NCI-H2171 treated with DMSO at 0.1 percent for 48 hours (cell line): ENCODE measurements around the gene CCDC171.
A peak's percentile ranks its signal among the peaks of the same experiment; 100 is the strongest.

Experiments used
- DNase-seq: peaks from one replicate; lab custom pipeline; 2025; lab: John Stamatoyannopoulos, UW

Gene CCDC171

DNA sequence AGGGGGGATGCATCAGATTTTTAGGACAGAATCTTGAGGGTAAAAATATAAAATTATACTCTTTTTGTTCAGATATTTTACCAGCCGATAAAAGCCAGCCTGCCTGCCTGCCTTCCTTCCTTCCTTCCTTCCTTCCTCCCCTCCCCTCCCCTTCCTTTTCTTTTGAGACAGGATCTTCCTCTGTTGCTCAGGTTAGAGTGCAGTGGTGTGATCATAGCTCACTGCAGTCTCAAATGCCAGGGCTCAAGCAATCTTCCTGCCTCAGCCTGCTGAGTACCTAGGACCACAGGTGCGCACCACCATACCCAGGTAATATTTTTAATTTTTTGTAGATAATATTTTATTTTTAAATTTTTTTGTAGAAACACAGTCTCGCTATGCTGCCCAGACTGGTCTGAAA lies 330.0 kb downstream of the CCDC171 start:
- DNase-seq: no peak

DNA sequence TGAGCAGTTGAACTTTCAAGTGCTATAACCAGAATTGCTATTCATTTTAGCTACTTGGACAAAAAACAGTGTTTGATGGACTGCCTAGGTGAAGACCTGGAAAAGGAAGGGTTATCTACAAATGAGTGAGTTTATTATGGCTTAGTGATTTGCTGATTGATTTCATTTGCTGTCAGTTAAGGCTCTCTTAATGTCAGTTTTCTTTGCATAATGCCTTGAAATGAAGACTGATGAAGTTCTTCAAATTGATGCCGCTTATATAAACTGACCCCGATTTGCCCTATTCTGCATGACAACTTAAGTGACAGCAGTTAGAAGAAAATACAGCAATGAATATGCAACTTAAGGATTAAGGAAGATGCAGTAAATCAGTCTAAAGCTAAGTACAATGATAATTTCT lies 332.6 kb downstream of the CCDC171 start:
- no peak for DNase-seq

- DNase-seq: no peak
These were observed 336.7 kb downstream of the CCDC171 start for GRCh38 chr9:15889555-15889954.

- no peak for DNase-seq
These were observed 348.7 kb downstream of the CCDC171 start for GRCh38 chr9:15901572-15901971.

GRCh38 chr9:15909297-15909696 lies 356.5 kb downstream of the CCDC171 start:
- no peak for DNase-seq

DNA sequence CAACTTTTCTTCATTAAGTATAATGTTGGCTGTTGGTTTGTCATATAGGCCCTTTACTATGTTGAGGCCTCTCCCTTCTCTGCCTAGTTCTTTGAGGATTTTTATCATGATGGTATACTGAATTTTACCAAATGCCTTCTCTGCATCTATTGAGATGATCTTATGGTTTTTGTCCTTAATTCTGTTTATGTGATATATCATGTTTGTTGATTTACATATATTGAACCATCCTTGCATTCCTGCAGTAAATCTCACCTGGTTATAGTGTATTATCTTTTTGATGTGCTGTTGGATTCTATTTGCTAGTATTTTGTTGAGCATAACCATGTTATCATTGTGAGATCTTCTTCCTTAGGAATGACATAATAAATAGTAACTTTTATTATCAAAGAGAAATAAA lies 362.9 kb downstream of the CCDC171 start:
- no peak for DNase-seq

GRCh38 chr9:15927161-15927560 lies 374.3 kb downstream of the CCDC171 start:
- DNase-seq: no peak

- no peak for DNase-seq
These were observed 382.9 kb downstream of the CCDC171 start for GRCh38 chr9:15935661-15936305.

DNA sequence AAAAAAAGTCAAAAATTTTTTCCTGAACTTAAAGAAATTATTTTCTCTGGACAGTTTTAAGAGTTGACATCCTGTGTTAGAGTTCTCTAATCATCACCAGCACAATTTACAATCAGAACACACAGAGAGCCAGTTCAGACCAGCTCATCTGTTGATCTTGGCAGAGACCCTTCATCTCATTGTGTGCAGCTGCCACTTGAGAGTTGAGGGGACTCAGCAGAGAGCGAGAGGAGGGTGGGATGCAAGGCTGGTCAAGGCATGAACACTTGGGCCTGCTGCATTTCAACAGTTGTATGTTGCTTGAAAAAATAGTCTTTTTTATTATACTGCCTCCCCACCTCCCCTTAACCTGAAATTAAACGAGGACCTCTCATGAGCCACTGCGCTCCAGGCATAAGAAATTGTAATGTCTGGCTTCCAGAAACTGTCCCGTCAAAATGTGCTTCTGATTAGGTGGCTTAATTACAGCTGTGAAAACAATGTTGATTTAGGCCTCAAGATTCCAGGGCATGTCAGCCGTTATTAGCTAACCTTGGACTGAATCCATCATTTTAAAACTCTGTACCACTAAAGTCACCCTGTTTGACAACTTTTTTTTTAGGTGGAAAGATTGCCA lies 383.6 kb downstream of the CCDC171 start:
- DNase-seq: no peak

DNA sequence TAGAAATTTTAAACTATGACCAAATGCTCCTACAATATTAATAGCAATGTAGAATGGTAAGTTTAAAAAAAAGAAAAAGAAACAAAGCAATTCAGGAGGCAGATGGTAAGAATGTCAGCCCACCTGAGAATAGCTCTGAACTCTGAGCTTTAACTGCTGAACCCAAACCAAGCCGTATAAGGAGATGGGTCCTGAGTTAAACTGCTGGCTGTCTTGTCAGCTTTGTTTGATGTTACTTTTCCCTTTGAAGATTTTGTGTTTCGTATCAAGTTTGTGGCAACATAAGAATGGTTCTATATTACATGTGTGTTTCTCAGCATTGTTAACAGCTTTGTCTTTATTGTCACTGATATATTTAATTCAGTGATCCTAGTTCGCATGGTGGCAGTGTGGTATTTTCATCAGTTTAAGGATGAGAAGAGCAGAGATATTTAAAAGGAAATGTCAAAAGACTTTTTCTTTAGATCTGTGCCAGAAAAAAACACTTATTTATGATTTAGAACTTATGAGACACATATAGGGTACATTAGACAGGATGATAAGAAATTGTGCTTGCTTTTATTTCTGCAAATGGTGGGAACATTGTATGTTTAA lies 390.1 kb downstream of the CCDC171 start:
- peak; percentile 27 for DNase-seq

DNA sequence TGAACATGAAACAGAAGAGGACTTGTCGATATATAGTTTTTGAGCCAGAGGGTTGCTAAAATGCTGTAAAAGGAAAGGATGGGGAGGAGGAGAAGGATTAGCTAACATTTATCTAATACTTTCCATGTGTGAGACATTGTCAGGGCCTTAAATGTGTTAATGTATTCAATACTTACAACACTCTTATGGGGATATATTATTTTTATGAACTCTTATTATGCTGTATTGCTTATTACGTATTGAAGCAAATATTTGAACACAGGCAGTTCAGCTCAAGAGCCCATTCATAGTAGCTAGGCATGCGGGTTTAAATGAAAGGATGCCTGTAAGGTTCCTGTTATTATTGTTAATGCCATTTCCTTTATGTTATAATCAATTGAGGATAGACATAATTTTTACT lies 391.5 kb downstream of the CCDC171 start:
- DNase-seq: no peak

- DNase-seq: no peak
These were observed 406.8 kb downstream of the CCDC171 start for GRCh38 chr9:15959663-15960062.

- no peak for DNase-seq
These were observed 408.4 kb downstream of the CCDC171 start for GRCh38 chr9:15961217-15961616.

- no peak for DNase-seq
These were observed 412.5 kb downstream of the CCDC171 start for GRCh38 chr9:15965246-15965745.

DNA sequence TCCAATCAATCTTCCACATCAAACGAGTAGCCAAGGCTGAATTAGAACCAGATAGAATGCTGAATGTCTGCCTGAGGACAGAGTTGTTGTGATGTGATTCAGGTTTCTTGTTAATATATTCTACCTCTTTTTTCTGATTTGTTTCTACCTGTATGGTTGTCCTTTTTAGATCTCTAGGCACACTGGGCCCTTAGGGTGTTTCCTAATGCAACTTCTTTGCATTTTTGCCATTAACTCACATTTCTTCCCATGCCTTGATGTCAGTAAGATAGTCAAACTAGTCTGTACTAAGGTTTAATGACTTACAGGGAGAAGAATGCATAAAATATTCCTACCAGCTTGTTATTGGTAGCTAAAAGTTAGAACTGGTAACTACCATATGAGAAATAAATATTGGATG lies 413.6 kb downstream of the CCDC171 start:
- no peak for DNase-seq

DNA sequence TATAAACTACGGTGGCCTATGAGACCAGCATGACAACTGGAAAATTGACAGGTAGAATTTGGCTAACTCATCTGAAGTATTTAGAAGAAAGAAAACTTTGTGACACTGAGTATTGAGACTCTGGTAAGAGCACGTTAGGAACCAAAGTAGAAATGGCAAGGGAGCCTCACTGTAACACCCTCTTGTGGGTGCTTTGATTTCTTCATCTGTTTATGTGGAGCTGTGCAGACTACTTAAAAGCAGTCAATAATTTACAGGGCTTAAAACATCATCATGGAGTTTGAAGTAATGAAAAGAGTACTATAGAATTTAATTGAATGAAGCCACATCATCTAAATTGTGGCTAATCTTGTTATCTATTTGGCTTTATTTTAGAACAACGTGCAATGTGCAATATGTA lies 414.2 kb downstream of the CCDC171 start:
- DNase-seq: no peak

GRCh38 chr9:15972760-15973159 lies 419.9 kb downstream of the CCDC171 start:
- DNase-seq: no peak

- DNase-seq: no peak
These were observed 422.4 kb downstream of the CCDC171 start for GRCh38 chr9:15975101-15975778.

GRCh38 chr9:15977438-15977837 lies 424.6 kb downstream of the CCDC171 start:
- DNase-seq: no peak

DNA sequence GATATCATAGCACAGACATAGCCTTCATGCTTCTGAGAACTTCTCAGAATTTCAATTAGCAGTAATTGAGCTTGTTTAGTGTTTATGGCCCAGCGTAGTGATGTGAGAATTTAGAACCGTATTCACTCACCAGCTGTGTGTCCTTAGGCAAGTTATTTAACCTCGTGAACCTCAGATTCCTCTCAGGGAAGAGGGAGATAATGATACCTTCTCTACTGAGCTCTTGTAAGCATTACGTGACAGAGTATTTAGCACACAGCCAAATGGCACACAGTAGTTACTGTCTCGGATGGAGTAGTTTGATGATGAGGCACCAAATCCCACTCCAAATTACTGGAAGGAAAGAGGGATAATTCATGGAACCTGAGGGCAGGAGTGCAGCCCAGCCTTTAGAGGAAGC lies 429.3 kb downstream of the CCDC171 start:
- no peak for DNase-seq

DNA sequence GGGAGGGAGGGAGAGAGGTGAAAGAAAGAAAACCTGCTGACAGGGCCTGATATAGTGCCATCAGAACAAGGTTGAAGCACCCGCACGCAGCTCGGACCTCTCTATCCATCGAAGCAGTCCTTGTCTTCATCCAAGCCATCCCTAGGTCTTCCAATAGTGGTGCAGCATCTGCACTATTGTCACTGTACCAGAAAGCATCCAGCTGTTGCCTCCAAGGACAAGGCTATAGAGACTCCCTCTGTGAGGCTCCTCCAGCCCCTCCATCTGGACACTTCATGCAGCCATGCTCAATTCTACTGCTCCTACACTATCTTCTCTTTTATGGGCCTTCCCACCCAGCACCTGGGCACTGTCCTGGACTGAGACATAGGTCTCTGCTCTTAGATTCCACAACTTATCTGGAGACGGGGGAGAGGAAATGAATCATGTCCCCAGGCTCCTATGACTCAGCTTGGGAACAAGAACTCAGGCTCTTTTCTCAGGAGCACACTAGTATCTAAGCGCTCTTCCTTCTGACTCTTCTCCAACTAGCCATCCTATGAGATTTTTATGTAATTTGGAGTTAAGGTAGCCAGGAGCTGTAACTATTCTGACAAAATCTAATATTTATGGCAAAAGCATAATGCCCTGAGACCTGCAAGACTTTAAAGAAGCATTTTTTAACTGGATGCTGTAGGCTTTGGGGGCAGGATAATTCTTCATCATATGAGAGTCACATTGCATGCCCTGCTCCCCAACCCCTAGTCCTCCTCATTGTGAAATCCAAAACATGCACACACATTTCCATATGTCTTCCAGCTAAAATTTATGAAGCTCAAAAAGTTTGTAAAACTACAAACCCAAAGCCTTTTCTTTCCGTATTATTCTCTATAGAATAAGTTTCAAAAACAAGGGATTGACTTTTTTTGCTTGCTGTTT lies 446.8 kb downstream of the CCDC171 start:
- DNase-seq: no peak

DNA sequence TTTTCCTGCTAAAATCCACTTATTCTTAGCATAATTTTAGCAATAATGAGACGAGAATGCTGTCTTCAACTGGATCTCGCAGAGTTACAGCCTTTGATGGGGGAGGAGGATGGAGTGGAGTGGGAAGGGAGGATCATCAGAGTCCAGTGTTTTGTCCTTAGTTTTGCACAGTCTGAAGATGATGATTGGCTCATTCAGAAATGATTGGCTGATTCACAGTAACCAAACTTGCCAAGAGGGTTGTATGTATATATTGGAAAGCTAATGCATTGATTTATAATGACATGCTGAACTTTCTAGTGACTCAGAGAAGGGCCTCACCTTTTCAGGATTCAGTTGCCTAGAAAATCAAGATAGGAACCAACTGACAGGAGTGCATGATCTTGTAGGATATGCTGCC lies 448.0 kb downstream of the CCDC171 start:
- DNase-seq: no peak
